HG02885 (cell line): ENCODE data around the gene RAB4B.
"Not testable (repeated sequence)": the region's sequence is repeated elsewhere in the genome, so short reads cannot be mapped to it uniquely, and the experiment has no call there.

Experiments
- ATAC-seq: cut with Tn5 transposase; IDR thresholded peaks from one replicate; pipeline ENCODE4 v1.9.1; 2021; ENCODE audit warnings: mild to moderate bottlenecking; ENCODE audit not compliant: unreplicated experiment, poor library complexity

Gene RAB4B

GRCh38 chr19:40815223-40815622, 37.2 kb downstream of the RAB4B start:
- ATAC-seq = no peak

DNA sequence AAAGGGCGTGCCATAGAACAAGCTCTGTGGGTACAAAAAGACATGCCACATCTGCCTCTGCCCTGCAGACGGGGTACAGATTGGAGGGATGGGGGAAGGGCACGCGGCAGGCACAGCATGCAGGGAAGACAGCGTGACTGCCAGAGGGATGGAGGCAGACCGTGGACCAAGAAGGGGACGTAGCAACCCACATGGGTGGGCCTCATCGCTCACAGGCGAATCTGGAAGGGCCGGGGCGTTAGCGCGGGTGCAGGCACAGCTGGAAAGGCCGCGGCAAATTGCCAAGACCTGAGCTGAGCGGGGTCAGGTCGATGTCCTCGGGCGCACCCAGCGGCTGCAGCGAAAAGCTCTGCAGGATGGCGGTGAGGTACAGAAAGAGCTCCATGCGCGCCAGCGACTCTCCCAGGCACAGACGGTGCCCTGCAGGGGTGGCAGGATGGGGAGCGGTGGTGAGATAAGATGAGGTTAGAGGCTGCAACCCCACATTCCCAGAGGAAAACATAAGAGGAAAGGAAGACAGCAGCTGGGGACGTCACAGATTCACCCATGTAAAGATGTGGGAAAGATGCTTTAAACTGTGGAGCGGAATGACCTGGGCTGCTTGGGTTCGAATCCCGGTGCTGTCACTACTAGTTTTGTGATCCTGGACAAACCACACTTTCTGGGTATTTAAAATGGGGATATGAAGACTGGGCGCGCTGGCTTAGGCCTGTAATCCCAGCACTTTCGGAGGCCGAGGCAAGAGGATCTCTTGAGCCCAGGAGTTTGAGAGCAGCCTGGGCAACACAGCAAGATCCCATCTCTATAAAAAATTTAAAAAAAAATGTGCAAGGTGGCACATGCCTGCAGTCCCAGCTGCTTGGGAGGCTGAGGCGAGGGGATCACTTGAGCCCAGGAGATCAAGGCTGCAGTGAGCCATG, 40.7 kb downstream of the RAB4B start:
- peak; percentile 58 for ATAC-seq

DNA sequence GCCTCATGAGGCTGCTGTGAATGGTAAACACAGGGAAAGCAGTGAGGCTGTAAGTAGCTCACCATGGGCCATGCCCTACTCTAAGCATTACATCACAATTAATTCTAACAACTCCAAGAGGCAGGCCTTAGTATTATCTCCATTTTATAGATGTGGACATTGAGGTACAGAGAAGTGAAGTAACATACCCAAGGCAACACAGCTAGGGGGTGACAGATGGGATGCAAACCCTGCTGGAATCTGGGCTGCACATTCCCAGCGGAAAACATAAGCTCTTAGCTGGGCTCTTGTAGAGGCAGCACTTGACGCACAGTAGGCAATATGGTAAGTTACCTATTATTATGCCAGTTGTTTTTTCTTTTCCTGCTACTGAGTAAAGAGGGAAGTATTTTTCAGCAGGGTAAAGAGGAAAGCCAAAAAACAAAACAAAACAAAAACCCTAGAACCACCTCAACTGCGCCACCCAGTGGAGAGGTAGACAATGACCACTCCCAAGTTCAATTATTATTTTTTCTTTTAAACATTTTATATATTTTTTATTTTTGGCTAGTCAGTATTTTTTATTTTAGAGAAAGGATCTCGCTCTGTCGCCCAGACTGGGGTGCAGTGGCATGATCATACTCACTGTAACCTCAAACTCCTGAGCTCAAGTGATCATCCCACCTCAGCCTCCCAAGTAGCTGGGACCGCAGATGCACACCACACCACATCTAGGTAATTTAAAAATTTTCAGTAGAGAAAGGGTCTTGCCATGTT, 41.6 kb downstream of the RAB4B start:
- ATAC-seq = not testable (repeated sequence)

- no peak for ATAC-seq
These were observed 44.1 kb downstream of the RAB4B start for GRCh38 chr19:40822161-40822560.

DNA sequence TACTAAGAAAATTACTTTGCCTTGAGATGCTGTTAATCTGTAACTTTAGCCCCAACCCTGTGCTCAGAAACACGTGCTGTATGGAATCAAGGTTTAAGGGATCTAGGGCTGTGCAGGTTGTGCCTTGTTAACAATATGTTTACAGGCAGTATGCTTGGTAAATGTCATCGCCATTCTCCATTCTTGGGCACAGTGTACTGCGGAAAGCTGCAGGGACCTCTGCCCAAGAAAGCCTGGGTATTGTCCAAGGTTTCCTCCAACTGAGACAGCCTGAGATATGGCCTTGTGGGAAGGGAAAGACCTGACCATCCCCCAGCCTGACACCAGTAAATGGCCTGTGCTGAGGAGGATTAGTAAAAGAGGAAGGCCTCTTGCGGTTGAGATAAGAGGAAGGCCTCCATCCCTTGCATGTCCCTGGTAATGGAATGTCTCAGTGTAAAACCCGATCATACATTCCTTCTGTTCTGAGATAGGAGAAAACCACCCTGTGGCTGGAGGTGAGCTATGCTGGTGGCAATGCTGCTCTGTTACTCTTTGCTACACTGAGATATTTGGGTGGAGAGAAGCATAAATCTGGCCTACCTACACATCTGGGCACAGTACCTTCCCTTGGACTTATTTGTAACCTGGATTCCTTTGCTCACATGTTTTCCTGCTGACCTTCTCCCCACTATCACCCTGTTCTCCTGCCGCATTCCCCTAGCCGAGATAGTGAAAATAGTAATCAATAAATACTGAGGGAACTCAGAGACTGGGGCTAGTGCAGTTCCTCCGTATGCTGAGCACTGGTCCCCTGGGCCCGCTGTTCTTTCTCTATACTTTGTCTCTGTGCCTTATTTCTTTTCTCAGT, 44.9 kb downstream of the RAB4B start:
- not testable (repeated sequence) for ATAC-seq

DNA sequence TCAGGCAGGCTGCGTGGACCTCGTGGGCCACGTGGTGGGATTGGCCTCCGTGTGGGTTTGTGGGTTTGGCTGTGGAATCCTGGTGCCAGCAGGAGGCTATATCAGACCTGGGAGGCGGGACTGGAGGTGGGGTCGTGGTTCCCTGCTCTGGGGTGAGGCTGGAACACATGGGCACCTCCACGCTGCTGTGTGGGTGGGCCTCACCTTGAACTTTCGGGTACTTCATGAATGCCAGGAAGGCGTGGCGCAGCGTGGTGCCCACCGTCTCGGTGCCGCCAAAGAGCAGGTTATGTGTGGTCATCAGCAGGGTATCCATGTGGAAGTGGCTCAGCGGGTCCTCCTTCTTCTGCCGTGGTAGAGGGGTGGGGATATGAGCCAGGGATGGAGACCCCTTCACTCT, 46.9 kb downstream of the RAB4B start:
- not testable (repeated sequence) for ATAC-seq

DNA sequence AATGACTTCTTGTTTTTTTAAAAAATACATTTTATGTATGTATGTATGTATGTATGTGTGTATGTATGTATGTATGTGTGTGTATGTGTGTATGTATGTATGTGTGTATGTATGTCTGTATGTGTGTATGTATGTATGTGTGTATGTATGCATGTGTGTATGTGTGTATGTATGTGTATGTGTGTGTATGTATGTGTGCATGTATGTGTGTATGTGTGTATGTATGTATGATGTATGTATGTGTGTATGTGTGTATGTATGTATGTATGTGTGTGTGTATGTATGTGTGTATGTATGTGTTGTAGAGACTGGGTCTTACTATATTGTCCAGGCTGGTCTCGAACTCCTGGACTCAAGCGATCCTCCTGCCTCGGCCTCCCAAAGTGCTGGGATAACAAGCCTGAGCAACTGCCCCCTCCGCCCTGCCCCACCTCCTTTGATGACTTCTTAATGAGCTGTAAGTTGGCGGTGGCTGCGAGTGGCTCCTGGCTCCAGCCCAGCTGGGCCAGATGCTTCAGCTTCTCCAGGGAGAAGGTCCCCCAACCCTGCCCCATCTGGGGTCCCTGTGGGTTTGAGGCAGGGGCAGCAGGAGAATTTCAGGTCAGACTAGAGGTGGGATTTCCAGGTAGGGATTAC, 47.5 kb downstream of the RAB4B start:
- ATAC-seq = not testable (repeated sequence)

- ATAC-seq = not testable (repeated sequence)
These were observed 48.3 kb downstream of the RAB4B start for GRCh38 chr19:40826312-40826698.

GRCh38 chr19:40826699-40827385, 48.8 kb downstream of the RAB4B start:
- not testable (repeated sequence) for ATAC-seq

GRCh38 chr19:40827386-40828247, 49.6 kb downstream of the RAB4B start:
- ATAC-seq = no peak

GRCh38 chr19:40829205-40829604, 51.2 kb downstream of the RAB4B start:
- ATAC-seq = no peak

- not testable (repeated sequence) for ATAC-seq
These were observed 52.7 kb downstream of the RAB4B start for GRCh38 chr19:40830741-40831140.

DNA sequence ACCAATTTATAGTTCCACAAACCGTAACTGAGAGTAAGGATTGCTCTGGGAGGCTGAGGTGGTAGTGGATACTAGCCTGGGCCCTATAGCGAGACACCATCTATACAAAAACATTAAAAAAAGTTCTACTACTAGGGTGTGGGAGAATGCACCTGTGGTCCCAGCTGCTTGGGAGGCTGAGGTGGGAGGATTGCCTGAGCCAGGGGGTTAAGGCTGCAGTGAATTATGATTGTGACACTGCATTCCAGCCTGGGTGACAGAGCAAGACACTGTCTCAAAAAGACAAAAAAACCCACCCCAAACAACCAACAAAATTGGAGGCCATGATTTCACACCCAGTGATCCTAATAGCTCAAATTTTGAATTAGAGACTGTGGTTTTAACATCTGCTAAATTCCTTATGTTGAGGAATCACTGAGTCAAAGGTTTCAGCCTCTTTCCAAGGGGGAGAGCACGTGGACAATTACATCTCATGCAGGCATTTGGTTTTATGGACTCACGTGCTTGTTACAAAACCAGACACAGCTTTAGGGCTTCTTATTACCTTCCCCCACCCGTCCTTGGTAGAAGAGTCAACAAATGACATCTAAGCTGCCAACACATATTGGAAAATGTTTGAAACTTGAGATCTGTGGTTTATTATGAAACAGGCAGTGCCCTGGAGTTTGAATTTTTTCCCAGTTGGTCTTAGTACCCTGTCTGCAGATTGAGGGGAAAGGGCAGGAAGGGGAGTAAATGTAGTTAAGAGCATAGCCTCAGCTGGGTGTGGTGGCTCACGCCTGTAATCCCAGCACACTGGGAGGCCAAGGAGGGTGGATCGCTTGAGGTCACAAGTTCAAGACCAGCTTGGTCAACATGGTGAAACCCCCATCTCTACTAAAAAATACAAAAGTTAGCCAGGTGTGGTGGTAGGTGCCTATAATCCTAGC, 53.7 kb downstream of the RAB4B start:
- no peak for ATAC-seq

- not testable (repeated sequence) for ATAC-seq
These were observed 54.4 kb downstream of the RAB4B start for GRCh38 chr19:40832431-40832790.

DNA sequence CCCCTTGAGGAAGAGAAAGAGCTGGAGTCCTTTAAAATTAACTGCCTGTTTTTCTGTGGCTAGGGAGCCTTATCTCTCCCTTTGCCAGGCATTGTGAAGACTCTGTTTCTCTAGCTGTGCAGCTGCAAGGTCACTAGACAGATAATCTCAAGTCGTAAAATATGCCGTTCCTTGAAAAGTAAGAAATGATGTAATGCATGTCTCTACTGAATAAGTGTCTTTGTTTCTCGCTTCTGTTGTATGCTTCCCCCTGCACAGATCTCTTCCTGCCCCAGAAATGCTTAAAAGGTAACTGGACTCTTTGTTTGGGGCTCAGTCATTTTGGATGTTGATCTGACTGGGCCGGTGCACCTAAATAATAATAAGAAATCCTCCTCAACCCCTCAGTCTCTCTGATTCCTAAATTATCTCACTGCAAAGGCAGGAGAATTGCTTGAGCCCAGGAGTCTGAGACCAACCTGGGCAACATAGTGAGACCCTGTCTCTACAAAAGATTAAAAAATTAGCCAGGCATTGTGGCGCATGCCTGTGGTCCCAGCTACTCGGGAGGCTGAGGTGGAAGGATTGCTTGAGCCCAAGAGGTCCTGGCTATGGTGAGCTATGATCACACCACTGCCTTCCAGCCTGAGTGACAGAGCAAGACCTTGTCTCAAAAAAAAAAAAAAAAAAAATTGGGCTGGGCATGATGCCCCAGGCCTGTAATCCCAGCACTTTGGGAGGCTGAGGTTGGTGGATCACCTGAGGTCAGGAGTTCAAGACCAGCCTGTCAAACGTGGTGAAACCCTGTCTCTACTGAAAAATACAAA, 55.9 kb downstream of the RAB4B start:
- not testable (repeated sequence) for ATAC-seq

GRCh38 chr19:40836754-40837429, 58.8 kb downstream of the RAB4B start:
- no peak for ATAC-seq
